SK-N-SH (cell line): ENCODE data around the gene CUX1. TPM values are rescaled to one million over a fixed set of nuclear protein-coding genes. Genes with fewer than 3 reads are reported as not detected.

Source experiments
- CTCF ChIA-PET: fragments of 300-600, 350-600 bp; formaldehyde crosslinking; extraction: SDS; loops from one replicate; lab custom pipeline; 2021; lab: Yijun Ruan, JAX
- POLR2A ChIA-PET: fragments of 350-600 bp; sonication (Branson Sonifier 250); formaldehyde crosslinking; extraction: SDS; loops from one replicate; lab custom pipeline; 2020; ENCODE audit warnings: antibody characterized with exemption, inconsistent platforms; lab: Yijun Ruan, JAX
- DNase-seq: peaks from one replicate; pipeline ENCODE4 v3.0.0; 2012
- H2AFZ ChIP-seq: fragments of 200-600 bp; sonication (generic); 2 replicates; pipeline ENCODE4 v1.8.1; 2016; ENCODE audit warnings: antibody characterized with exemption, mild to moderate bottlenecking, low read depth
- H3F3A ChIP-seq: fragments of 200-600 bp; sonication (generic); replicated peaks from 2 replicates; pipeline ENCODE3; 2016; ENCODE audit warnings: antibody characterized with exemption, mild to moderate bottlenecking; ENCODE audit not compliant: insufficient read depth
- H3K27ac ChIP-seq, 2 experiments: fragments of 200-500 bp in 1 of 2; fragments of 200-600 bp in 1 of 2; sonication (Bioruptor generic) in 1 of 2; sonication (generic), shearing (Covaris generic) in 1 of 2; 2 replicates each; pipeline versions ENCODE4 v1.5.1 to v1.6.1; 2014 to 2016; ENCODE audit warnings: low read depth in 2 of 2, inconsistent platforms in 1 of 2, low read length in 1 of 2, mild to moderate bottlenecking in 1 of 2, mixed read lengths in 1 of 2
- H3K27me3 ChIP-seq: fragments of 200-600 bp; sonication (generic), shearing (Covaris generic); 2 replicates; pipeline ENCODE4 v1.6.1; 2016; ENCODE audit warnings: mixed run types; ENCODE audit not compliant: insufficient read depth
- H3K36me3 ChIP-seq, 2 experiments: fragments of 200-500 bp in 1 of 2; fragments of 200-600 bp in 1 of 2; sonication (Bioruptor generic) in 1 of 2; sonication (generic) in 1 of 2; replicated peaks in 1 of 2; 2 replicates each; pipeline versions ENCODE3 to v1.5.1; 2014 to 2016; ENCODE audit warnings: low read length in 1 of 2, mild to moderate bottlenecking in 1 of 2; ENCODE audit not compliant: insufficient read depth in 2 of 2, control insufficient read depth in 1 of 2
- H3K4me1 ChIP-seq, 2 experiments: fragments of 200-500 bp in 1 of 2; fragments of 200-600 bp in 1 of 2; sonication (Bioruptor generic) in 1 of 2; sonication (generic), shearing (Covaris generic) in 1 of 2; 2 replicates each; pipeline versions ENCODE4 v1.5.1 to v1.6.1; 2014 to 2016; ENCODE audit warnings: low read depth in 1 of 2, low read length in 1 of 2, mixed run types in 1 of 2; ENCODE audit not compliant: insufficient read depth in 2 of 2, control insufficient read depth in 1 of 2
- H3K4me2 ChIP-seq: fragments of 200-600 bp; sonication (generic), shearing (Covaris generic); 2 replicates; pipeline ENCODE4 v1.6.1; 2017; ENCODE audit warnings: mixed run types
- H3K4me3 ChIP-seq, 2 experiments: fragments of 200-500 bp in 1 of 2; fragments of 200-600 bp in 1 of 2; sonication (Bioruptor generic) in 1 of 2; sonication (generic), shearing (Covaris generic) in 1 of 2; 2 replicates each; pipeline versions ENCODE4 v1.5.1 to v1.8.1; 2014 to 2016; ENCODE audit warnings: low read depth in 2 of 2, inconsistent platforms in 1 of 2, low read length in 1 of 2, mild to moderate bottlenecking in 1 of 2, mixed read lengths in 1 of 2, moderate library complexity in 1 of 2
- H3K79me2 ChIP-seq: fragments of 200-600 bp; sonication (generic); 2 replicates; pipeline ENCODE4 v1.8.1; 2017; ENCODE audit warnings: mild to moderate bottlenecking; ENCODE audit not compliant: insufficient read depth
- H3K9ac ChIP-seq: fragments of 200-600 bp; sonication (generic); 2 replicates; pipeline ENCODE4 v1.6.1; 2017; ENCODE audit warnings: mixed run types
- H3K9me2 ChIP-seq: fragments of 200-600 bp; sonication (generic); 2 replicates; pipeline ENCODE4 v1.6.1; 2017; ENCODE audit warnings: mixed run types
- H3K9me3 ChIP-seq: fragments of 200-600 bp; sonication (generic); 2 replicates; pipeline ENCODE4 v1.6.1; 2017; ENCODE audit warnings: mixed run types, mild to moderate bottlenecking, moderate library complexity
- H4K20me1 ChIP-seq: fragments of 200-600 bp; sonication (generic); 2 replicates; pipeline ENCODE4 v1.6.1; 2017; ENCODE audit warnings: mild to moderate bottlenecking, mixed run types; ENCODE audit not compliant: insufficient read depth
- CHD2 ChIP-seq: fragments of 150-350 bp; IDR thresholded peaks from 2 replicates; pipeline ENCODE4 v1.6.1; 2018; ENCODE audit warnings: low read length; ENCODE audit not compliant: partially characterized antibody
- CTCF ChIP-seq: fragments of 200-600 bp; sonication (generic); IDR thresholded peaks from 2 replicates; pipeline ENCODE4 v1.6.1; 2017; ENCODE audit warnings: antibody characterized with exemption, mild to moderate bottlenecking, moderate library complexity
- FOSL2 ChIP-seq: IDR thresholded peaks from 2 replicates; pipeline ENCODE4 v1.4.0; 2012; ENCODE audit warnings: low read depth, mild to moderate bottlenecking, moderate library complexity, borderline replicate concordance
- GABPA ChIP-seq: IDR thresholded peaks from 2 replicates; pipeline ENCODE4 v1.4.0; 2012; ENCODE audit warnings: low read depth, mild to moderate bottlenecking
- JUND ChIP-seq: IDR thresholded peaks from 2 replicates; pipeline ENCODE4 v1.4.0; 2012
- MXI1 ChIP-seq: IDR thresholded peaks from 2 replicates; pipeline ENCODE4 v1.6.1; 2012; ENCODE audit warnings: mild to moderate bottlenecking, low read depth, low read length, improper control_type of control experiment
- NRF1 ChIP-seq: IDR thresholded peaks from 2 replicates; pipeline ENCODE4 v1.6.1; 2012; ENCODE audit warnings: low read depth, mild to moderate bottlenecking, low read length
- PBX3 ChIP-seq: IDR thresholded peaks from 2 replicates; pipeline ENCODE4; 2012
- POLR2AphosphoS5 ChIP-seq: IDR thresholded peaks from 2 replicates; pipeline ENCODE4 v1.6.1; 2012; ENCODE audit warnings: low read depth, low read length
- RAD21 ChIP-seq: IDR thresholded peaks from 2 replicates; pipeline ENCODE4 v1.6.1; 2012; ENCODE audit warnings: mild to moderate bottlenecking, low read length
- RCOR1 ChIP-seq: fragments of 150-350 bp; IDR thresholded peaks from 2 replicates; pipeline ENCODE4 v1.6.1; 2017; ENCODE audit warnings: antibody characterized with exemption, low read length
- RFX5 ChIP-seq: IDR thresholded peaks from 2 replicates; pipeline ENCODE4 v1.6.1; 2012; ENCODE audit warnings: mild to moderate bottlenecking, improper control_type of control experiment, low read length
- SIN3A ChIP-seq: IDR thresholded peaks from 2 replicates; pipeline ENCODE4 v1.6.1; 2012; ENCODE audit warnings: low read depth, mild to moderate bottlenecking, low read length, moderate library complexity, borderline replicate concordance
- TCF12 ChIP-seq: IDR thresholded peaks from 2 replicates; pipeline ENCODE4 v1.4.0; 2012
- TEAD4 ChIP-seq: IDR thresholded peaks from 2 replicates; pipeline ENCODE4 v1.4.0; 2012; ENCODE audit warnings: mild to moderate bottlenecking, borderline replicate concordance; ENCODE audit not compliant: insufficient read depth
- USF1 ChIP-seq: IDR thresholded peaks from 2 replicates; pipeline ENCODE4 v1.4.0; 2012; ENCODE audit warnings: low read depth, borderline replicate concordance
- USF2 ChIP-seq: fragments of 150-350 bp; IDR thresholded peaks from 2 replicates; pipeline ENCODE4 v1.6.1; 2017; ENCODE audit warnings: antibody characterized with exemption, low read length, low read depth, borderline replicate concordance
- ZBTB33 ChIP-seq: IDR thresholded peaks from 2 replicates; pipeline ENCODE4 v1.4.0; 2012; ENCODE audit warnings: low read depth, borderline replicate concordance
- WGBS: methylation state at CpG from one replicate; pipeline ENCODE4 v1.1.6; 2017; ENCODE audit warnings: low lambda C conversion rate; 5-methylcytosine and 5-hydroxymethylcytosine counted together
- polyA plus RNA-seq, 3 experiments: library from polyadenylated mRNA; depleted of rRNA; stranded (reverse); fragments of >200 nt; gene quantifications; 2 replicates each; pipeline ENCODE4 v1.2.3, GENCODE V29; 2012

Gene CUX1
- polyA plus RNA-seq, 1 of the 3 experiments (the other 2 are of a cell fraction) = 68.6 TPM

GRCh38 chr7:101969997-101970585 lies 152.7 kb downstream of the CUX1 start:
- Histone ChIP-seq H3K4me1 (peaks cover 0 to 33% of the 10 kb centered on the region in 2 experiments; a peak in 2 of 4 replicates), H4K20me1 (peaks cover 12% of the 10 kb centered on the region; the same call in 1 of the 2 replicates), H3K9ac (no peak overlapping the region), H3K36me3 (no peaks in the 10 kb centered on the region), H3K4me2 (no peak overlapping the region)
- DNase-seq = no peak
- ChIA-PET POLR2A (no interaction called here), CTCF (interaction anchor here (0.8 to 2.0 kb wide), 4 partner anchors 10 to 145 kb away, joined by 3 to 7 read pairs (median 3); no protein-coding TSS in a partner anchor)
- no peak for TF ChIP-seq TCF12
- TF ChIP-seq MXI1 = no peak
- TF ChIP-seq RAD21 = no peak
- TF ChIP-seq PBX3 = no peak
- no peak for TF ChIP-seq USF1
- no peak for TF ChIP-seq POLR2AphosphoS5
- no peak for TF ChIP-seq CHD2
- TF ChIP-seq, all 33 proteins: peak for 0
- H3K27me3 ChIP-seq = no peaks in the 10 kb centered on the region
- WGBS = 94% methylated on average over 10 of the region's 10 CpGs
- H3K4me3 ChIP-seq = no peak overlapping the region
- peaks cover 48% of the 10 kb centered on the region; the same call in 1 of the 2 replicates for H3K79me2 ChIP-seq
- no peaks in the 10 kb centered on the region for H3K9me2 ChIP-seq
- no peak overlapping the region for H2AFZ ChIP-seq
- no peaks in the 10 kb centered on the region for H3F3A ChIP-seq
- no peaks in the 10 kb centered on the region for H3K9me3 ChIP-seq
- H3K27ac ChIP-seq = no peak overlapping the region

- H3K9me3 ChIP-seq = no peaks in the 10 kb centered on the region
- no peaks in the 10 kb centered on the region for H3F3A ChIP-seq
- no peak overlapping the region for H3K4me3 ChIP-seq
- H3K36me3 ChIP-seq = no peaks in the 10 kb centered on the region
- H3K9me2 ChIP-seq = no peaks in the 10 kb centered on the region
- POLR2A ChIA-PET = no interaction called here
- CTCF ChIA-PET = interaction anchor here (0.8 to 2.0 kb wide), 4 partner anchors 10 to 127 kb away, joined by 3 to 7 read pairs (median 3); no protein-coding TSS in a partner anchor
- H3K9ac ChIP-seq = no peak overlapping the region
- no peak overlapping the region for H3K27ac ChIP-seq
- H3K4me2 ChIP-seq = no peak overlapping the region
- no peaks in the 10 kb centered on the region for H3K27me3 ChIP-seq
- H3K4me1 ChIP-seq = peaks cover 0 to 30% of the 10 kb centered on the region in 2 experiments; a peak in 2 of 4 replicates
- H2AFZ ChIP-seq = no peak overlapping the region
- no peak for DNase-seq
- peaks cover 11% of the 10 kb centered on the region; the same call in 1 of the 2 replicates for H4K20me1 ChIP-seq
- WGBS = 95% methylated on average over 5 of the region's 5 CpGs
- H3K79me2 ChIP-seq = peaks cover 47% of the 10 kb centered on the region
- TF ChIP-seq CTCF (no peak), CHD2 (no peak), PBX3 (no peak), RCOR1 (no peak), NRF1 (no peak), TCF12 (no peak), SIN3A (no peak), ZBTB33 (no peak), GABPA (no peak), USF2 (no peak), RFX5 (no peak), FOSL2 (no peak), JUND (no peak), TEAD4 (no peak)
These were observed 153.4 kb downstream of the CUX1 start for GRCh38 chr7:101970801-101971200.
